Measurements from ENCODE around the gene KDELR1. TPM values are rescaled to one million over a fixed set of nuclear protein-coding genes. Genes with fewer than 3 reads are reported as not detected.
"Not testable (repeated sequence)": the region's sequence is repeated elsewhere in the genome, so short reads cannot be mapped to it uniquely, and the experiment has no call there.

KDELR1 gene
- total RNA-seq, 1 donor from 2014 or later = 255 TPM

DNA sequence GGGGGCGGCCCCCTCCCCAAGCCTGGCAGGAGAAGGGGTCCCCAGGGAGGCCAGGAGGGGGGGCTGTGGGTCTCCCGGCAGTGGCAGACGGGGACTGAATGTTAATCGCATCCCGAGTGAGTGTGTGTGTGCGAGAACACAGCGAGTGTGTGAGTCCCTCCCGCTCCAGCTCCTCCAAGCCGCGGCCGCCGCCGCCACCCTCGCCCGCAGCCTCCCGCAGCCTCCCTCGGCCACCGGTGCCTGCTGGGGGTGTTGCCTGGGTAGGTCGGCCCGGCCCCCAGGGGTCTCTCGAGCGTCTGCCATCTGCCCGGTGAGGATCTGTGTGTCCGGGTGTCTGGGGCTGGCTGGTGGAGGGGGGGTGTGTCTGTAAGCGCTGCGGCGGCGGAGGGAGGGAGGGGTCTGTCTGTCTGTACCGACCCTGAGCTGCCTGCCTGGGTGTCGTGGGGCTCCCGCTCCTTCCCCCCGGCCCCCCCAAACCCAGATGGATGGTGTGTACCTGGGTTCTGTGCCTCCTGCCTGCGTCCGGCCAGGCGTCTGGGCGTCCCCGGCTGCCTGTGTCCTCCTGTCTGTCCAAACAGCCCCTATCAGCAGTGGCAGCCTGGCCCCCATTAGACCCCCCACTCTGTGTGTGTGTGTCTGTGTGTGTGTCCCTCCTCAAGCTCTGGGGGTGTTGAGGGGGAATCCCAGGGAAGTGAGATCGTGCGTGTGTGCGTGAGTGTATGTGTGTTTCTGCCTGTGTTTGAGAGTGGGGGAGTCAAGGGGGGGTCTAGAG lies 2.4 kb upstream of the KDELR1 start, which contains the start of gene GRIN2D:
GRIN2D (plus strand) TSS at position 110 of the 772 bp plus-strand sequence. CDS start 4,725 bp downstream, outside the sequence.
- peaks cover 50% of the 10 kb centered on the region for H3K4me1 Mint-ChIP-seq
- peak in 1 of 2 experiments; percentile 65 for DNase-seq (ENCODE audit: low spot score in 2 of 2, unreplicated experiment in 2 of 2)
- peak within 1 kb of the TSS; percentile 76 for H3K4me3 Mint-ChIP-seq
- TF ChIP-seq CTCF (IDR thresholded peaks at IDR 0.05; ENCODE audit: unreplicated experiment) = no peak
- no peaks in the 10 kb centered on the region for H3K9me3 Mint-ChIP-seq
- H3K27me3 Mint-ChIP-seq (ENCODE audit: low read depth) = peaks cover 36% of the 10 kb centered on the region
- H3K36me3 Mint-ChIP-seq = no peaks in the 10 kb centered on the region
- H3K27ac Mint-ChIP-seq = peak within 1 kb of the TSS; percentile 30

- no peaks in the 10 kb centered on the region for H3K9me3 Mint-ChIP-seq
- no peak for DNase-seq (ENCODE audit: low spot score in 2 of 2, unreplicated experiment in 2 of 2)
- H3K27ac Mint-ChIP-seq = peak overlapping the region; percentile 30
- H3K4me3 Mint-ChIP-seq = peak overlapping the region; percentile 76
- peaks cover 53% of the 10 kb centered on the region for H3K4me1 Mint-ChIP-seq
- H3K27me3 Mint-ChIP-seq (ENCODE audit: low read depth) = peaks cover 35% of the 10 kb centered on the region
- TF ChIP-seq CTCF (IDR thresholded peaks at IDR 0.05; ENCODE audit: unreplicated experiment) = no peak
- peaks cover 7% of the 10 kb centered on the region for H3K36me3 Mint-ChIP-seq
These were observed 1.7 kb upstream of the KDELR1 start for GRCh38 chr19:48392860-48393558.

DNA sequence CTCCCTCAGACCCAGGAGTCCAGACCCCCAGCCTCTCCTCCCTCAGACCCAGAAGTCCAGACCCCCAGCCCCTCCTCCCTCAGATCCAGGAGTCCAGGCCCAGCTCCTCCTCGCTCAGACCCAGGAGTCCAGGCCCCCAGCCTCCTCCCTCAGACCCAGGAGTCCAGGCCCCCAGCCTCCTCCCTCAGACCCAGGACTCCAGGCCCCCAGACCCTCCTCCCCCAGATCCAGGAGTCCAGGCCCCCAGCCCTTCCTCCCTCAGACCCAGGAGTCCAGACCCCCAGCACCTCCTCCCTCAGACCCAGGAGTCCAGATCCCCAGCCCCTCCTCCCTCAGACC lies 624 bp upstream of the KDELR1 start:
- Mint-ChIP-seq H3K4me3 (peak overlapping the region; percentile 96), H3K27me3 (ENCODE audit: low read depth) (peaks cover 28% of the 10 kb centered on the region), H3K36me3 (peaks cover 13% of the 10 kb centered on the region), H3K4me1 (peaks cover 43% of the 10 kb centered on the region)
- not testable (repeated sequence) for H3K9me3 Mint-ChIP-seq; DNase-seq (ENCODE audit: low spot score in 2 of 2, unreplicated experiment in 2 of 2); H3K27ac Mint-ChIP-seq

- no peaks in the 10 kb centered on the region for H3K9me3 Mint-ChIP-seq
- DNase-seq (ENCODE audit: low spot score in 2 of 2, unreplicated experiment in 2 of 2) = peak in 1 of 2 experiments; percentile 82
- peaks cover 28% of the 10 kb centered on the region for H3K4me1 Mint-ChIP-seq
- peaks cover 18% of the 10 kb centered on the region for H3K36me3 Mint-ChIP-seq
- peaks cover 20% of the 10 kb centered on the region for H3K27me3 Mint-ChIP-seq (ENCODE audit: low read depth)
- H3K4me3 Mint-ChIP-seq = peak overlapping the region; percentile 96
- peak; percentile 52 for TF ChIP-seq CTCF (IDR thresholded peaks at IDR 0.05; ENCODE audit: unreplicated experiment)
- H3K27ac Mint-ChIP-seq = peak overlapping the region; percentile 97
These were observed 907 bp downstream of the KDELR1 start for GRCh38 chr19:48390188-48391099.

DNA sequence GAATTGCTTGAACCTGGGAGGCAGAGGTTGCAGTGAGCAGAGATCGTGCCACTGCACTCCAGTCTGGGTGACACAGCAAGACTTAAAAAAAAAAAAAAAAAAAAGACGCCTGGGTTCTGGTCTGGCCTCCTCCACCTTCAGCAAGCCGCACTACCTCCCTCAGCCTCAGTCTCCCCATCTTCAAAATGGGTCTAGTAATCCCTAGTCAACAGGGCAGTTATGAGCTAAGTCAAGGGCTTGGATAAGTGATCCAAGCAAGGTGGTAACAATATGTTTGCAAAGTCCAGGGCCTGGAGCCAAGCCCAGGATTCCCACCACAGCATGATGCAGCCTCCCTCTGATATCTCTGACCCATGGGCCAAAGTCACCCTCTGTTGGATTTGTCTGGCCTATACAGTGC lies 4.4 kb downstream of the KDELR1 start:
- Mint-ChIP-seq H3K9me3 (no peaks in the 10 kb centered on the region), H3K36me3 (peaks cover 37% of the 10 kb centered on the region), H3K4me3 (no peak overlapping the region), H3K4me1 (peaks cover 12% of the 10 kb centered on the region), H3K27ac (no peak overlapping the region), H3K27me3 (ENCODE audit: low read depth) (no peaks in the 10 kb centered on the region)
- TF ChIP-seq CTCF (IDR thresholded peaks at IDR 0.05; ENCODE audit: unreplicated experiment) = no peak
- DNase-seq (ENCODE audit: low spot score in 2 of 2, unreplicated experiment in 2 of 2) = no peak

Data from mesothelial cell of epicardium (in vitro differentiated cells).